Measurements from ENCODE around the gene PTPRZ1.

DNA sequence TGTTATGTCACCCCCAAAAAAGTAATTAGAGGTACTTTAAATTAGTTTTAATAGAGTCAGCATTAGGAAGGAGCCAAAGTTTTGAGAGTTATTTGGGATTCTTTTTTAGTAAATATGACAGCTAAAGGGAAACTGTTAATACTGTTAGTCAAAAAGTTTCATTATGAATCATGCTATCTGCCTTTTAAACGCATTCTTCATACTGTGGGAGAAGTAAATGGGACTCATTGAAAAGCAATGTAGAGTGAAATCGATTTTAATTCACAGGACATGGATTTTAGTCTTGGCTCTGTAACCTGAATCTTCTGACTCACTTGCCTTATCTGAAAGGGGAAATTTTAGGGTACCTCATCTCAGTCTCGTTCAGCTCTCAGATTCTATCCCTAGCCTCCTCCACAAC lies 165.9 kb downstream of the PTPRZ1 start:
- TF ChIP-seq, protein P1, sequence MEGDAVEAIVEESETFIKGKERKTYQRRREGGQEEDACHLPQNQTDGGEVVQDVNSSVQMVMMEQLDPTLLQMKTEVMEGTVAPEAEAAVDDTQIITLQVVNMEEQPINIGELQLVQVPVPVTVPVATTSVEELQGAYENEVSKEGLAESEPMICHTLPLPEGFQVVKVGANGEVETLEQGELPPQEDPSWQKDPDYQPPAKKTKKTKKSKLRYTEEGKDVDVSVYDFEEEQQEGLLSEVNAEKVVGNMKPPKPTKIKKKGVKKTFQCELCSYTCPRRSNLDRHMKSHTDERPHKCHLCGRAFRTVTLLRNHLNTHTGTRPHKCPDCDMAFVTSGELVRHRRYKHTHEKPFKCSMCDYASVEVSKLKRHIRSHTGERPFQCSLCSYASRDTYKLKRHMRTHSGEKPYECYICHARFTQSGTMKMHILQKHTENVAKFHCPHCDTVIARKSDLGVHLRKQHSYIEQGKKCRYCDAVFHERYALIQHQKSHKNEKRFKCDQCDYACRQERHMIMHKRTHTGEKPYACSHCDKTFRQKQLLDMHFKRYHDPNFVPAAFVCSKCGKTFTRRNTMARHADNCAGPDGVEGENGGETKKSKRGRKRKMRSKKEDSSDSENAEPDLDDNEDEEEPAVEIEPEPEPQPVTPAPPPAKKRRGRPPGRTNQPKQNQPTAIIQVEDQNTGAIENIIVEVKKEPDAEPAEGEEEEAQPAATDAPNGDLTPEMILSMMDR (IDR thresholded peaks at IDR 0.05): no peak
- no peak for TF ChIP-seq POLR2A (IDR thresholded peaks at IDR 0.05)

All from adrenal gland (tissue), 5 donors.